NCI-H1417 (cell line): ENCODE measurements around the gene GRAMD1A.
A peak's percentile ranks its signal among the peaks of the same experiment; 100 is the strongest.
"Not testable (repeated sequence)": the region's sequence is repeated elsewhere in the genome, so short reads cannot be mapped to it uniquely, and the experiment has no call there.

Source experiments
- DNase-seq, 3 experiments: peaks; one replicate each; lab custom pipeline; 2025; lab: John Stamatoyannopoulos, UW

The GRAMD1A gene

DNA sequence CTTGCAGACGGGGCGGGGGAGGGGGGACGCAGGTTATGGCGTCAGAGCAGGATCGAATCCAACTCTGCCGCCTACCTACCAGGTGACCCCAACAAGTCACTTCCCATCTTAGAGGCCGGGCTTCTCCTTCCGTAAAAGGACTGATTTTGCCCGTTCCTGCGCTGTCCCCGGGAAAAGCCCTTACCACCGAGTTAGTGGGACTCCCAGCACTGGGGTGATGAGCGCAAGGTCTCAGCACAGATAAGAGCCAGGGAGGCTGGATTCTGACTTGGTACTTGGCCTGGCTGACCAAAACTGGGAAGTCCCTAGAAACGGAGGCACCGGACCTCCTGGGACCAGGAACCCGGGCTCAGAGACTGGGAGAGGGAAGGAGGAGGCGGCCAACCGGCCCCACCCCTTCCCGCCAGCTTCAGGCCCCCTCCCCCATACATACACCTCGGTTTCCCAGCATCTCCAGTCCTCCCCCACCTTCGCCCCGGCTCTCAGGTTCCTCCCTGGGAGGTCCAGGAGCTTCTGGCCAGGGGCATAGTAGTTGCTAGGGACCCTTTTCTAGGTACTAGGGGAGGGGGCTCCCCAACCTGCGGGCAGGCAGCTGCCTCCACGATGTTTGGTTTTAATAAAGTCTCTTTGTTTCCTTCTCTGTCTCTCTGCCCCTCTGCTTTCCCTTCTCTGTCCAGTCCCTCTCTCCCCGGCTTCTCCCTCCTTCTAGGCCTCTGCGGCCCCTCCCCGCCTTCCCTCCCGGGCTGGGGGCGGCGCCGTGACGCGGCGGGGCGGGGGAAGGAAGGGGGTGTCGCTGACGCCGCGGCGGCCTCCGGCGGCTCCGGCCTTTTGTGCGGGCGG lies at the start of gene GRAMD1A:
Gene GRAMD1A (plus strand): TSS at position 826 of the 840 bp plus-strand sequence. CDS start 156 bp downstream, outside the sequence.
- DNase-seq: peak in 2 of 3 experiments; percentile 85 to 88

DNA sequence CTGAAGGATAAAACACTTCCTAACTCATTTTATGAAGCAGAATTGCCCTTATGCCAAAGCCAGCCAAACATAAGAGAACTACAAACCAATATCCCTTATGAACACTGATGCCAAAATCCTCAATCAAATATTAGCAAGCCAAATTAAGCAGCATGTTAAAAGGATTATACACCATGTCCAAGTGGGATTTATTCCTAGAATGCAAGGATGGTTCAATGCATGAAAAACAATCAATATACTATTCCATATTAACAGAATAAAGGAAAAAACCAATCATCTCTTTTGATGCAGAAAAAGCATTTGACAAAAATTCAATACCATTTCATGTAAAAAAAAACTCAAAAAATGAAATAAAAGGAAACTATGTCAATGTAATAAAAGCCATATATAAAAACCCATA lies 47.0 kb upstream of the GRAMD1A start:
- DNase-seq: no peak

DNA sequence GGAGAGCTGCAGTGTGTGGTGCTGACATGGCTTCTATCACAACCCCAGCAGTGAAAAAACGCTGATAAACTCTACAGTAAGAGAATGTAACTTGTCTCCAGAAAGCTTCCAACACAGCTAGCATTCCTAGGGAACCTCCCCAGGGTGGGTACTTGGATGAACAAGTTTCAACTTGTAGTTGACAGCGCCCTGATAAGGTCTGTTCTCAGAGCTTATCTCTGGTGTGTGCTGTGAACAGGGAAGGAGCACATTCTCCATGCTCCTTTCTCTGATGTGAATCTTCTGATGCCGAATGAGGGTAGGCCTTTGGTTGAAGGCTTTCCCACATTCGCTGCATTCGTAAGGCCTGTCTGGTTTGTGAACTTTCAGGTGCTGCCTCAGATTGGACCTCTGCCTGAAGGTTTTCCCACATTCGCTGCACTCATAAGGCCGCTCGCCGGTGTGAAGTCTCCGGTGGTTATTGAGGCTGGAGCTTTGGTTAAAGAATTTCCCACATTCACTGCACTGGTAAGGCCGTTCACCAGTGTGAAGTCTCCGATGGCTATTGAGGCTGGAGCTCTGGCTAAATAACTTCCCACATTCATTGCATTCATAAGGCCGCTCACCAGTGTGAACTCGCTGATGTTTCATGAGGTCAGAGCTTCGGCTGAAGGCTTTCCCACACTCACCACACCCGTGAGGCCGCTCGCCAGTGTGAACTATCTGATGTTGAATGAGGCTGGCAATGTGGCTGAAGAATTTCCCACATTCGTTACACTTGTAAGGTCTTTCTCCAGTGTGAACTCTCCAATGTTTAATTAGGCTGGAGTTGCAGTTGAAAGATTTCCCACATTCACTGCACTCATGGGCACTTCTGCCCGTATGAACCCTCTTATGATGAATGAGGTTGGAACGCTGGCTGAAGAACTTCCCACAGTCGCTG lies 42.0 kb upstream of the GRAMD1A start:
- DNase-seq: no peak

DNA sequence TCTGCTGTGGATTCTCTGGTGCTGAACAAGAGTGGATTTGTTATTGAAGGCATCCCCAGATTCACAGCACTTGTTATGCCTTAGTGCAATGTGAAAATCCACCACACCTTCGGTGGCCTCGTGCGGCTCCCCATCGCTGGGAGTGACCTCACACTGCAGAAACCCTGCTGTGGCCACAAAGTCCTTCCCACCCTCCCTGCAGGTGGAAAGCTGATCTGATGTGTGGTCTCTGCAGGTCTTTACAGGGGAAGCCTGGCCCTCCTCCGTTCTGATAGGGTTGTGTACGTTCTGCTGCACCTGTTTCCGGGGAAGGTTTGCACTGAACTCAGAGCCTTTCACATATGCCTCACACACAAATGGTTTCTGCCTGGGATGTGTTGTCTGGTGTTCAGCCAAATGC lies 41.1 kb upstream of the GRAMD1A start:
- no peak for DNase-seq

DNA sequence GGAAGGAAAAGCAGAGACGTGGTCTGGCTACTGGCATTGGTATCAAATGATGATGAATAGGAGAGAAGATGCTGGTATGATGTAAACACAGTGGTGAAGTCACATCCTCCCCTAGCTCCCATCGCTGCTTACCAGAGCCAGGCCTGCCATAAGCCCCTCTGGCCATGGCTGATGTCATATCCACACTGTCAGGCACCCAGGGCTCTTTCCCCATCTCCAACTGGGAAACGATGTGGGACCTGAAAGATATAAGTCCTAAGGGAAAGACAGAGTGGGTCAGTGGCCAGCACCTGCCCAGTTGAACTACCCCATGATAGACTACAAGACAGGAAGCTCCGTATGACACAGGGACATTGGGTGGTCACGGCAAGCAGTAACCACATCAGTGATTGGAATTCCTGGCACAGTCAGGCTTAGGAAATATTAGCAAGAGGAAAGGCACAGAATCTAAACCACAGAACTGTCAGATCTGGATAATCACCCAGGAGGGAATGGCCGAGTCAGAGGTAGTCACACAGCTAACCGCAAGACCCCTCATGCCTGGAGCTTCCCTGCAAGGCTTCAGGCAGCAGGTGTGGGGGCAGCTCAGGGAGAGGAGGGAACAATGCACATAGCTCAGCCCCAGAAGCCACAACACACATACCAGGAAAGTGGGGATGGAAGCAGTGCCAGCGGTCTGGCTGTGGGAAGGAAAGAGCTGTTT lies 39.9 kb upstream of the GRAMD1A start:
- DNase-seq: no peak

DNA sequence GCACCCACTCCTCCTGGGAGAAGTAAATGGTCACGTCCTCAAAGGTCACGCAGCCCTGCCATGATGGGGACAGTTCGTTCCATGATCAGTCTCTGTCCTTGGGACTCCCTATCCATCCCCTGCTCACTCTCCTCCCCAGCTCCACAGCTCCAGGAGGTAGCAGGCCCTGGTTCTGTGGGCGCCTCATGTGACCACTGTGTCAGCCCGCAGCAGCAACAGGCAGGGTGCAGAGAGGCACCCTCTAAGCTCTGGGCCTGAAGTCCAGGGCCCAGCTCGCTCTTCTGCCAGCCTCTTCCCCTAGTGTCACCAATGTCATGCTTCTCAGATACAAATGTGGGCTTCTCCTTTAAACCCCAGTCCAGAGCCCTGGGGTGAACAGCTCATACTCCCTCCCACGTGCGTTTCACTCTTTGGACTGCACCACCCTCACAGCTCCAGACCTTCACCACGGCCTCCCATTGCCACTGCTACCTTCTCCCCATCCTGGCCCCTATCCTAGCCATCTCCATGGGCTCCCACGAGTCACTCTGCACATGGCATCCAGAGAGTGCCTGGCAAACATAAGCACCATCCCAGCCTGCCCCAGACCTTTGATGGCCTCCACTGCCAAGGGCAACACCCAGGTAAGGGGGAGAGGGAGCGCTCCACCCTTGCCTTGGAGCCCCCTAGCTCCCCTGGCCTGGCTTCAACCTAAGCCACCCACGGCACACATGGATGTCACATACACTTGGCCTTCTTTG lies 39.0 kb upstream of the GRAMD1A start:
- no peak for DNase-seq

DNA sequence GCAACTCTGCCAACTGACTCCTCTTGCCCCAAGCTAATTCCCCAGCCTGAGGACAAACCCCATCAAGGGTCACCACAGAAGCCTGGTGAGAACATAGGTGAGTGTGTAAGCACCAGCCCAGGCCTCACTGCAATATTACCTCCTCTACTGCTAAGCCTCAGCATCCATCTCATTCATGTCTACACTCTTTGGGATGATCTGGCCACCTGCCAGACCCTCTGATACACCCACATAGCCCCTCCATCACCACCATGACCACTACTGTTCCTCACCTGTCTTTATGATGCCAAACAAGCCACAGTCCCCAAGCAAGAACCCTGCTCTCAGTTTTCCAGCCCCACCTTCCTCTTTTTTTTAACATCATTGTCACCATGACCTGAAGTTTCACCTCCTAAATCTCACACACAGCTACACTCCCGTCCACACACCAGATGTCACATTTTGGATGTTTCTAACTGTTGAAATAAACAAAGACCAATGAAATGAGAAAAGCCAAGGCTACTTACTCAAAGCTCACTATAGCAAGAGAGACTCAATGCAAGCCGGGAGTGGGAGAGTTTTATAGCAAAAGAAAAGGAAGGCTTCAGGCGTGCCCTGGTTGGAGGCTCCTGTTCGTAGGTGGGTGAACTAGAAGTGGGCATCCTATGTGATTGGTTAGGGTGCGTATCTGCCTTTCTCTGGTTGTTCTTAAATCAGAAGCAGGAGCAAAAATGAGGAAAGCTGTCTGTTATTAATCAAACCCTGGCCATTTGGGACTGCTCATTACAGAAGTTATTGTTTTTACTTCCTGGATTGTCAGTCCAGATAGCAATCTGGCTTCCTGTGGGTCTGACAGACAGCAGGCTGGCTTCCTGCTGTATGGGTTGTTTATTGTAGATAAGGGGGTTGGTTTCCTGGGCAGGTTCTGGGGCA lies 38.1 kb upstream of the GRAMD1A start:
- no peak for DNase-seq

DNA sequence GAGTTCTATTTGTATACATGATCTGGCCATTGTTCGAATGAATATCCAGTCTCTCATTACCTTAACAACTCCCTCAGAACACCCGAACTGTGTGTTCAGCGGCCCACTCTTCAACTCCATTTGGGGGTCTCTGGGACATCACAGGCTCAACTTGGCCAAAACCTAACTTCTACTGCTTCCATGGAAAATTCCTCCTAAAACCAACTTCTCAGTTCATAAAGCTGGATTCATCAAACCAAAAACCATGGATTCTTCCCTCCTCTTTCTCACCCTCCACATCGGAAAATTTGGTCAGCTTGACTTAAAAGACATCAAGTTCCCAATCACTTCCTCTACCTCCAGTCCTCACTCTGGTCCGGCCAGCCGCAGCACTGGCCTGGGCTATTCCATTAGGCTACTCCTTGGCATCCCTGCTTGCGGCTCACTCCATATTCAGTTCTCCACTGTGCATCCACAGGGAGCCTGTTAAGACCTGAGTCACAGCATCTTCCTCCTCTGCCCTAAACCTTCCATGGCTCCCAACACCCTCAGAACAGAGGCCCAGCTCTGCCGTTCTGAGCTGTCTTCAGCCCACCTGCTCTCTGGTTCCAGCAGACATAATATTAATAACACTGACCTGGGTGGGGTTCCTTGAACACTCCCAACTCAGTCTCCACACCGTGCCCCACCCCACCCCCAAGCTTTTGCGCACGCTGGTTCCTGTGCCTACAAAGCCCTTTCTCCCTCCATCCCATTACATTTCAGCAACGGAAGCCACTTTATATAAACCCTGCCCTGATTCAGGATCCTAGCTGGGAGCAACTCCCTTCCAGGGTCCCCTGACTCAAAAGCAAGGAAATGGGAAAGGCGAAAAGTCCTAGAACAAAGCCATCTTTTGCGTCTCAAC lies 37.2 kb upstream of the GRAMD1A start:
- DNase-seq: peak in 1 of 3 experiments; percentile 38

DNA sequence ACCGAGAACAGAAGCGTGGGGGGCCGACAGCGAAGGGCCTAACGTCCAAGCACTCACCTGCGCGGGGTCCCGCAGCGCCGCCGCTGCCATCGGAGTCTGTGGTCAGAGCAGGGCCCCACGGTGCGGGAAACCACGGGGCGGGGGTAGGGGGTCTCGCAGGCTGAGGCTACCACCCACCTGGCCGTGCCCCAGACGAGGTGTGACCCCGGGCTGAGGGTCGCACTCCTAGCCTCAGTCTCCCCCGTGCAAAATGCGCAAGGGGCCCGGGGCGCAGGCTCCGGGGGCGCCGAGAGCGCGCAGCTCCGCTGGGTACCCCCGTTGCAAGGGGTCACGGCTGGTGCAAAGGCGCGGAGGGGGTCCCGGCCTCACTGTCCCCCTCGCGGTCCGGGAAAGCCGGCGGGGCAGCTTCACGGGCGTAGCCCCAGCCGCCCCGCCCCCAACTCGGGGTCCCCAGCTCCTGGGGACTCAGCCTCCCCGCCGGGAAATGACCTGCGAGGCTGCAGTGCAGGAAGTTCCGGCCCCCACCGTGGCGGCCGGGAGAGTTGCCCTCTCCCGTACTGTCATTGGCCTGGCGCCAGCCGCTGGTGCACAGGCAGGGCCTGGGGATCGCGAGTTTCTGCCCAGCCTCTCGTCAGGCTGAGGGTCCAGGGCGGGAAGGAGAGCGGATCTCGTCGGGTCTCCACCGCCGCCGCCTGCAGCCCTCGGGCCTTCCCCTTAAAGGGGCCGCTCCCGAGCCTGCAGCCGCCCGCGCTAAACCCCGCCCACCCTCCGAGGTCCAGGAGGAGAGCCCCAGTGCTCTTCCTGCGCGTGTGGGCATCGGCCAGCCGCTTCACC lies 36.3 kb upstream of the GRAMD1A start, which contains the start of gene ZNF792:
Gene ZNF792 (minus strand): TSS at position 657 of the 834 bp plus-strand sequence. CDS start 567 bp downstream, at position 90.
- DNase-seq: peak in 2 of 3 experiments; percentile 72 to 79

DNA sequence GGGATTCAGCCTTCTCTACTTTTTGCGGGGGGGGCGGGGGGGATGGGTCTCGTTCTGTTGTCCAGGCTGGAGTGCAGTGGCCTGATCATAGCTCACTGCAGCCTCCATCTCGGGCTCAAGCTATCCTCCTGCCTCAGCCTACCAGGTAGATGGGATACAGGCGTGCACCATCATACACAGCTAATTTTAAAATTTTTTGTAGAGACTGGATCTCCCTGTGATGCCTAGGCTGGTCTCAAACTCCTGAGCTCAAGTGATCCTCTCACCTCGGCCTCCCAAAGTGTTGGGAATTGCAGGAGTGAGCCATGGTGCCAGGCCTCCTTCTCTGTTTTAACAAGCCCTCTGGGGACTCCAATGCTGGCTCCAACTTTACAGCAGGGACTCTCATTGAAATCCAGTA lies 35.5 kb upstream of the GRAMD1A start:
- DNase-seq: no peak

DNA sequence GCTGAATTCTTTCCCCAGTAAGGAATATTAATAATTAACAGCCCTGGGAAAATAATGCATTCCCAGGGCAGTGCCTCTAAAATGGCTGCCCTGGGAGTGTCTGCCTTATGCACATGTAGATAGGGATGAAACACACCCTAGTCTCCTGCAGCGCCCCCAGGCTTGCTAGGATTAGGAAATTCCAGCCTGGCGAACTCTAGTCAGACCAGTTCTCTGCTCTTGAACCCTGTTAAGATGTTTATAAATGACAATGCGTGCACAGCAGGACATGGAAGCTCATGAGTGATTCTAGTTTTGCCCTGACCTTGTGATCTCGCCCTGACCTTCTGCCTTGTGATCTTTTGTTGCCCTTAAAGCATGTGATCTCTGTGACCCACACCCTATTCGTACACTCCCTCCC lies 34.6 kb upstream of the GRAMD1A start:
- not testable (repeated sequence) for DNase-seq

DNA sequence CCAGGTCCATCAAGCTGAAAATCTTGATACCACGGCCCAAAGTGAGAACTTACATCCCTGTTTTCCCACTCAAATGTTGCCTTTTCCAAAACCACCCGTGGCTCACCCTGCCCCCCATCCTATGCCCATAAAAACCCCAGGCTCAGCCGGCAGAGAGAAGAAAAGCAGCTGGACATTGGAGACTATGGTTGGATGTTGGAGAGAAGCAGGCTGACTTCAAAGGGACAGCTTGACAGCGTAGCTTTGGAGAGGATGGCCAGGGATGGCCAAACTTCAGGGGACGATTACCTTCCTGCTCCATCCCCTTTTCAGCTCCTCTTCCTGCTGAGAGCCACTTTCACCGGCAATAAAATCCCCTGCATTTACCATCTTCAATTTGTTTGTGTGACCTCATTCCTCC lies 32.6 kb upstream of the GRAMD1A start:
- DNase-seq: no peak

DNA sequence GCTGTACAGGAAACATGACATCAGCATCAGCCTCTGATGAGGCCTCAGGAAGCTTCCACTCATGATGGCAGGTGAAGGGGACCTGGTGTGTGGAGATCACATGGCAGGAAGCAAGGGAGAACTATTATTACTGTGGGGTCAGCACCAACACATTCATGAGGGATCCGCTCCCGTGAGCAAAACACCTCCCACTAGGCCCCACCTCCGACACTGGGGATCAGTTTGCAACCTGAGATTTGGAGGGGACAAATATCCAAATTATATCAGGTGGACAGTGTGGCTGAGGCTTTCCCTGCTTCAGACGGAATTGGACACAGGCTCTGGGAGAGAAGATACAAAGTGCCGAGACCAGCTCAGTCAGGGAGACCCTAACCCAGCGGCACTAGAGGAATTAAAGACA lies 30.4 kb upstream of the GRAMD1A start:
- no peak for DNase-seq

DNA sequence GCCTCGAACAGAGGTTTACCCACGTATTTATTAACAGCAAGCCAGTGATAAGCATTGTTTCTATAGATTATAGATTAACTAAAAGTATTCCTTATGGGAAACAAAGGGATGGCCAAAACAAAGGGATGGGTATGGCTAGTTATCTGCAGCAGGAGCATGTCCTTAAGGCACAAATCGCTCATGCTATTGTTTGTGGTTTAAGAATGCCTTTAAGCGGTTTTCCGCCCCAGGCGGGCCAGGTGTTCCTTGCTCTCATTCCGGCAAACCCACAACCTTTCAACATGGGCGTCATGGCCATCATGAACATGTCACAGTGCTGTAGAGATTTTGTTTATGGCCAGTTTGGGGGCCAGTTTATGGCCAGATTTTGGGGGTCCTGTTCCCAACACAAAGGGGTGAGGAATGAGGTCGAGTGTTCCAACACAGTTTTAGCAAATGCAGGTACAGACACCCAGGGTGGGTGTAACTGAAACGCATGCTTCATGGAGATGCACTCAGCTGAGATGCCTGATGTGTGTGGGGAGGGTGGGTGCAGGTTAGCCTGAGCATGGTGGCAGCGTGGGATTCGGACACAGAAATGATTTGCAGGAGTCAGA lies 29.8 kb upstream of the GRAMD1A start:
- not testable (repeated sequence) for DNase-seq

DNA sequence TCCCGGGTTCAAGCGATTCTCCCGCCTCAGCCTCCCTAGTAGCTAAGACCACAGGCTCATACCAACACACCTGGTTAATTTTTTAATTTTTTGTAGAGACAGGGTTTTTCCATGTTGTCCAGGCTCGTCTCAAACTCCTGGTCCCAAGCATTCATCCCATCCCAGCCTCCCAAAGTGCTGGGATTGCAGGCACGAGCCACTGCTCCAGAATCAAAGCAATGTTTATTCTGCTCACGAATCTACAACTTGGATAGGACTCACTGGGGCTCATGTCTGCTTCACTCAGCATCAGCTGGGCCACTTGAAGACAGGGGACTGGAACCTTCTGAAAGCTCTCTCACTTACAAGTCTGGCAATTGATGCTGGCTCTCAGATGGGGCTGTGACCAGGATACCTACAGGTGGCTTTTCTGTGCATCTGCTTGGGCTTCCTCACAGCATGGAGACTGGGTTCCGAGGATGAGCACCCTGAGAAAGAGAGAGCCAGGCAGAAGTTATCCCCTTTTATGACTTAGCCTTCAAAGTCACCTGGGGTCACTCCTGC lies 27.9 kb upstream of the GRAMD1A start:
- no peak for DNase-seq

DNA sequence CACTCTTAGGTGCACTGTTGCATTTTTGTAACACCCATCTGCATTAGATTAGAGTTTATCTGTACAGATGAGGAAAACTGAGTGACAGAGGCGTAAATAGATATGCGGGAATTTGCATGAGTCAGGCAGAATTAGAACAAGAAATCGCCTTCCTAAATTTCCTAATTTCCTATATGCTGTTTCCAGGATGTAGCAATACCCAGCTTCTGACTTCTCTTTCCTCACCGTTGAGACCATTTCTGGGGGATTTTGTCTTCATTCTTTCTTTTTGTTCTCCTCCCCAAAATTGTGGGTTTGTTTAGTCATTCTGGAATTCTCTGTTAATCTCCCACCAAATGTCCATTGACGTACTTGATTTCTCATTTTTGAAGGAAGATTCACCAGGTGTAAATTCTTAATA lies 25.5 kb upstream of the GRAMD1A start:
- DNase-seq: no peak

DNA sequence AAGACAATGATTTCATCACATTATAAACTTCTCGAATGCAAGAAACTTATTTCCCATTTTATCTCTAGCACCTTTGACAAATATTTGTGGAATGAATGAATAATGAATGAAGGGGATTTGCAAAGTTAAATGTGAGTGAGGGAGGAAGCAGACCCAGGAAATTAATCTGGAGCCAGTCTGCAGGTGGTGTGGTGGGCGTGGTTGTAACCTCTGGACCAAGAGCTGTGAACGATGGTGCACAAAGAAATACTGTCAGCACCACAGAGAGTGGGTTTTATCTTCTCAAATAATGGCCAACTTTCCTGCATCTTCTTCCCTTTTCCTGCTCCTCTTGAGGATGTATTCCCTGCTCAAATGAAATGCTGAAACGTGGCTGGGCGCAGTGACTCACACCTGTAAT lies 25.1 kb upstream of the GRAMD1A start:
- DNase-seq: no peak

DNA sequence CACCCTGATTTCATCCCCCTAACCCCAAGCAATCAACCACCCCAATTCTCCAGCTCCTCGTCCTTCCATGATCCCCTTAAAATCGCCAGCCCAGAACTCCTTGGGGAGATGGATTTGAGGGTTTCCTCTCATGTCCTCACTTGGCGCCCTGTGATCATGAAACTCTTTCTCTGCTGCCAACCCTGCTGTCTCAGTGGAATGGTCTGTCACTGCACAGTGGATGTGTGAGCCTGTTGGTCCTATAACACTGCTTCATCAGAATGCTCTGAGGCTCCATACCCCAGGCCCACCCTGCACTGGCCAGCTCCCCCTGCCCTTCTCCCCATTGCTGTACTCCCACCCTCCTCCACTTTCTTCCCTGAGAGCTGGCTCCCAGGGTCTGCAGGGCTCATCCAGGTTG lies 23.5 kb upstream of the GRAMD1A start:
- DNase-seq: no peak
